HG02798 (cell line): ENCODE results near the gene SLC12A6.

Source experiments
- ATAC-seq: cut with Tn5 transposase; IDR thresholded peaks from one replicate; pipeline ENCODE4 v1.9.1; 2021; ENCODE audit warnings: mild to moderate bottlenecking; ENCODE audit not compliant: unreplicated experiment, poor library complexity

Gene SLC12A6

DNA sequence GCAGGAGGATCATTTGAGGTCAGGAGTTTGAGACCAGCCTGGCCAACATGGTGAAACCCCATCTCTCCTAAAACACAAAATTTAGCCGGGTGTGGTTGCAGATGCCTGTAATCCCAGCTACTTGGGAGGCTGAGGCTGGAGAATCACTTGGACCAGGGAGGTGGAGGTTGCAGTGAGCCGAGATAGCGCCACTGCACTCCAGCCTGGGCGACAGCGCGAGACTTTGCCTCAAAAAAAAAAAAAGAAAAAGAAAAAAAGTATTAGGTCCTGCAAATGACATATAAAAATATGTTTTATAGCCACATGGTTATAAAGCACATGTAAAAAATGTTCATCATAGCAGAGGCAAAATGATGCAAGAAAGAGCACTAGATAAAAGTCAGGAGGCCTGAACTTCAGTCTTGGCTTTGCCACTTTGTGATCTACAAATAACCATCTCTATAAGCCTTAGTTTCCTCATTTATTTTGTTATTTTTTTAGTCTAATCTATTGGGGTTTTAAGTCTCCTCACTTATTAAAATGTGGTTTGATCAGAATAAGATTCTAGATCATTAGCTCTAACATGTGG lies 4.9 kb downstream of the SLC12A6 start:
- ATAC-seq = no peak

DNA sequence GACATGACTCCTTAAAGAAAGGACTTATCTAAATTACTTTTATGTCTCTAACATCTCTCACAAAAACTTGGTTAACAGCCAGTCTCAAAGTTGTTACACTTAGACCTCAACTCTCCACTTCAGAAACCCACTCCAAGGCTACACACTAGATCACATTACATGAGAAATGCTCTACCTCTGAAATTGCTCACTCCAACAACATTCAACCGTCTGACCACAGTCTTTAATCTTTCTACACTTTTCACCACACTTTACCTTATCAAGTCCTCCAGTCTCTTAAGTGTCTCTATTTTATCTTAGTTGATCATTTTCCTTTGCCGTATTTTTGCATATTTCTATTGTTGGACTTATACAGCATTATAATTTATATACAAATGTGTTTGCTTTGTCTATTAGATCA lies 5.8 kb downstream of the SLC12A6 start:
- no peak for ATAC-seq

DNA sequence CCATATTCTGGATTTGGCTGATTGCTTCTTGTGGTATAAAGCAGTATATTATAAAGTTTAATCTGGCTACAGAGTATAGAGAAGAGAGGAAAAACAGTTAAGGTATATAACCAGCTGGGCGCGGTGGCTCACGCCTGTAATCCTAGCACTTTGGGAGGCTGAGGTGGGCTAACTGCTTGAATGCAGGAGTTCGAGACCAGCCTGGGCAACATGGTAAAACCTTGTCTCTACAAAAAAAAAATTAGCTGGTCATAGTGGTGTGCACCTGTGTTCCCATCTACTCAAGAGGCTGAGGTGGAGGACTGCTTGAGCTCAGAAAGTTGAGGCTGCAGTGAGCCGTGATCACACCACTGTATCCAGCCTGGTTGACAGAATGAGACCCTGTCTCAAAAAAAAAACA lies 7.3 kb downstream of the SLC12A6 start:
- ATAC-seq = no peak

DNA sequence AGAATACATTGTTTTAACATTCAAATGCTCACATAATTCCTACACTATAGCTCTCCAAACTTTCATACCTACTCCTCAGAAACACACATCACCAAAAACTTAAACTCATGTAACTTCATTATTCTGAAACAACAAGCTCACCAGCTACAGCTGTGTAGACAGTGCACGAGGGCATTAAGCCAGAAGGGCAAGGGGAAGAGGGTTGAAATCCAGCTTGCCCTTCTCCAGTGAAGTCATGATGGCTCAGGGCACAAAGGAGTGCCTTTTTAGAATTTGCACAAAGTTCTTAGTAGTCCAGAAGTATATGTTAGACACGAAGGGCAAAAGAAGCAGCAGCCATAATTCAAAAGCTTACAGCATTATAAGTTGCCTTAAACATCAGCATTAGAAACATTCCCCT lies 8.6 kb downstream of the SLC12A6 start:
- no peak for ATAC-seq

DNA sequence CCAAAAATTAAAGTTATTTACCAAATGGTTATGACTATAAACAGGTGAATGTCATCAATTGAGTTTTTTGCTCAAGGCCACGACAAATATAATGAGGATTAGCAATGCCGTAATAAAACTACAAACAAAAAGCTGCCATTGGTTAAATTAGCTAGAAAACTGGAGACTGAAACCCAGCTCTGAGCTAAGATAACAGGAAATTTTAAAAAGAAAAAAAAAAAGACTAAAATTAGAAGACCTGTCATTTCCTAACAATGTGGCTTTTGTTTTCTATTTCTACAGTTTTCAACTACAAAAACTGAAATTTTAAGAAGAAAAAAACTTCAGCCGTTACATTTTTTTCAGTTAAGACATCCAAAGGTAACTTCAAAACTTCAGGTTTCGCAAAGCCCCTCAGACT lies 9.7 kb downstream of the SLC12A6 start:
- peak; percentile 39 for ATAC-seq

DNA sequence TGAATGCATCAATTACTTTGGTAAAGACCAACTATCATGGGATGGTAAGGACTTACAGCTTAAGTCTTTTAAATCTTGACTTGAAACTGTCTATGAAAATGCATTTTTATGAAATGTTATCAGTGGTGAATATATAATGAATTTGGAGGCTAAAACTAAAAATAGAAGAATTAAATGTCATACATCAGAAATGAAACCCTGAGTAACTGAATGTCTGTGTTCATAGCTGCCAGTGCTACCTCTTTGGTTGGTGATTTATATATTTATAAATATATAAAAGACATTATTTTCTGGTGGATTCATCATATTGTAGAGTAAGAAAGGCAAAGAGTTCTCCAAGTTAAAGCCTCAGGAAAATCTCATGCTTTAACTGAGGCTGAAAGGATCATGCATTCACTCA lies 12.2 kb downstream of the SLC12A6 start:
- ATAC-seq = no peak

DNA sequence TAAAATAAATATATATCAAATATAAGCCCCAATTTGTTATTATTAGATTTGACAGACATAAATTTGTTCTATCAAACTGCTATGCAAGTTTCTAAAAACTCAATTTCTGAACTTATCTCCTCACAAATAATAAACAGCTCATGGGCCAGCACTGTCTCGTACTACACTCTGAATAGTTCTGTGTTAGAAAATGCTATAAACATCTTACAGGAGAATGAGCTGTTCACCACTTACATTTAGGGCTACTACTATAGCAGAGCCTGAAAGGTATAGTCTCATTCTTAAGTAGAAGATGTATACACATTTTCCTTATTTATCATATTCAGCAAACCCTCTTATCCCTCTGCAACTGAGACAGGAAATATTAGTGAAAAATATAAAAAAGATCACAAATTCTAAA lies 12.6 kb downstream of the SLC12A6 start:
- ATAC-seq = no peak

DNA sequence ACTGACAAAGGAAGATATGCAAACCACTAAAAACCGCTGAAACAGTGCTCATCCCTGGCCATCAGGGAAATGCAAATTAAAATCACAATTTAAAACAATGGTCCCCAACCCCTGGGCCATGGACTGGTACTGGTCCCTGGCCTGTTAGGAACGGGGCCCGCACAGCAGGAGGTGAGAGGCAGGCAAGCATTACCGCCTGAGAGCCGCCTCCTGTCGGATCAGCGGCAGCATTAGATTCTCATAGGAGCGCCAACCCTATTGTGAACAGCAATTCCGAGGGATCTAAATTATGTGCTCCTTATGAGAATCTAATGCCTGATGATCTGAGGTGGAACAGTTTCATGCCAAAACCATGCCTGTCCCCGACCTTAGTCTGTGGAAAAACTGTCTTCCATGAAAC lies 14.4 kb downstream of the SLC12A6 start:
- ATAC-seq = no peak

DNA sequence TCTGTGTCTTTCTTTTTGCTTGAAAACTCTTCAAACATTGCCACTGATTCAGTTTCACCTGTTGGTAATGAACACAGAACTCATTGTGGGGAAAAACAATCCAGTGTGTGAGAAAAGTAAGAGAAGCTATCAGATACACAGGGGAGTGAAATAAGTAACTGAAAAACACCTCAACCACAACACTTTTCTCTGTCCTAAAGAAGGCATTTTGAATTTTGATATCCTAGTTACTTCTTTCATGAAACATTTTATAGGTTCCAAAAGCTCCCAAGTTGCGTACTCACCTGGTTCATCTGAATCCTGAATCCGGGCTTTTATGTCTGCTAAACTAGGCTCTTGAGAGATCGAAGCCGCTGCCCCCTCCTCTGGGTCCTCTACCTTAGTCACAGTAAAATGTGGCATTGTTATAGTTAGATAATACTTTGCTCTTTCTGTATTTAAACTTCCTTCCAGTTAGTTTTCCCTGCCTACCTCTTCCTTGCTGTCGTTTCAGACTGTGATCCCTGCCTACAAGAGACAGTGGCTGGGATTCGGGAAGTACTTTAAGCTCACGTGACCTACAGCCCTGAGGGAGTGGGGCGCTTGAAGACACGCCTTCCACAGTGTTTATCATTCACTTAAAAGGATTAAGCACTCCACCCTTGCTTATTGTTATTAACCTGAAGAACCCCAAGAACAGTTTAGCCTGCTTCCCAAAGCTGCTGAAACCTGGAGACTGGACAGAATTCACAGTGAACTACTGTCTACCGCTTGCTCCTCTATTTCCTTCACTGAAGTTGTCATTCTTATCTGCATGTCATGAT lies 19.1 kb downstream of the SLC12A6 start:
- peak; percentile 74 for ATAC-seq

DNA sequence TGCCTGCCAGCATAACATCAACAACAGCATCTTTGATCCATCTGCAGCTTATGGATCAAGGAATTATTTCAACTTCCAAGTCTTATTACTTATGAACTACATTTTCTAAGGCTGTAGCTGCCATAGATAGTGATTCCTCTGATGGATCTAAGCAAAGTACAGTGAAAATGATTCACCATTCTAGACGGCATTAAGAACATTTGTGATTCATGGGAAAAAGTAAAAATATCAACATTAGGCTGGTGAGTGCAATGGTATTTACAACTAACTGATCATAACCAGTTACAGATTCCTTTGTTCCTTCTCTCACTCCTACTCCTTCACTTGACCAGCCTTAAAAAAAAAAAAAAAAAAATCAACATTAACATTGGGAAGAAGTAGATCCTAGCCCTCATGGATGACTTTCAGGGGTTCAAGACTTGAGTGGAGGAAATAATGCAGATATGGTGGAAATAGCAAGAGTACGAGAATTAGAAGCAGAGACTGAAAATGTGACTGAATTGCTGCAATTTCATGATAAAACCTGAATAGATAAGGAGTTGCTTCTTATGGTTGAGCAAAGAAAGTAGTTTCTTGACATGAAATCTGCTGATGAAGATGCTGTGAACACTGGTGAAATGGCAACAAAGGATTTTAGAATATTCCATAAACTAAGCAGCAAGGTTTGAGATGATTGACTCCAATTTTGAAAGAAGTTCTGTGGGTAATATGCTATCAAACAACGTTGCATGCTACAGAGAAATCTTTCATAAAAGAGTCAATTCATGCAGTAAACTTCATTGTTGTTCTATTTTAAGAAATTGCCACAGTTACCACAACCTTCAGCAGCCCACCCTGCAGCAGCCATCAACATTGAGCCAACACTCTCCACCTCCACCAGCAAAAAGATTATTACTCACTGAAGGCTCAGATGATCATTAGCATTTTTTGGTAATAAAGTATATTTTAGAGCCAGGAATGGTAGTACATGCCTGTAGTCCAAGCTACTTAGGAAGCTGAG lies 22.8 kb downstream of the SLC12A6 start:
- ATAC-seq = no peak

DNA sequence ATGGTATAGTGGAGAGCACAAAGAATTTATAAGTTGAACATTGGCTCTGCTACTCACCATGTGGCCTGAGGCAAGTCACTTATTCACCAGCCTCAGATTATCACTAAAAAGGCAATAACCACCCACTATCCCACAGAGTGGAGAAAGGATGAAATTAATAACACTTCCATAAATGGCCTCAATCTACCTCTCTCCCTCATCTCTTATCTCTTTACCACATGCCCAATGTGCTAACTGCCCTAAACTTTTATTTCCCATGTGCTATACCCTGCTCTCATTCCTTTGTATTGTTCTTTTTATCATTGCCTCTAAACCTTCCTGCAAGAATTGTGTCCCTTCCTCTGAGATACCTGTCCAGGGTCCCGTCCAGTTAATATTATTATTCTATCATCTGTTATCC lies 26.0 kb downstream of the SLC12A6 start:
- ATAC-seq = no peak

DNA sequence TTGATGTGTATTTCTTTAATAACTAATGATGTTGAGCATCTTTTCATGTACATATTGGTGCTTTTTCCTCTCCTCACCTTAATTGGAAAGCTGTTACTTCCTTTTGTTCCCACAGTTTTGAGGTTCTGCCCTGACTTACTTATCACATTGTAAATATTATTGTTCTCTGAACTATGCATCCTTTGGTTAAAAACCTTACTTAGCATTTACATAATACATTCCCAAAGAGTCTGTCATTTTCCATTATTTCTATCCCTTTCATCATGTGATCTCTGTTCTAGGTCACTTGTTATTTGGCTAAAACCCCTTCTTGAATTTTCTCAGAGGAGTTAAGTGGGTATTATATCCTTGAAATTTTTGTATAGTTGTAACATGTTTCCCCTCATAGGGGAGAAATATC lies 33.0 kb downstream of the SLC12A6 start:
- no peak for ATAC-seq

DNA sequence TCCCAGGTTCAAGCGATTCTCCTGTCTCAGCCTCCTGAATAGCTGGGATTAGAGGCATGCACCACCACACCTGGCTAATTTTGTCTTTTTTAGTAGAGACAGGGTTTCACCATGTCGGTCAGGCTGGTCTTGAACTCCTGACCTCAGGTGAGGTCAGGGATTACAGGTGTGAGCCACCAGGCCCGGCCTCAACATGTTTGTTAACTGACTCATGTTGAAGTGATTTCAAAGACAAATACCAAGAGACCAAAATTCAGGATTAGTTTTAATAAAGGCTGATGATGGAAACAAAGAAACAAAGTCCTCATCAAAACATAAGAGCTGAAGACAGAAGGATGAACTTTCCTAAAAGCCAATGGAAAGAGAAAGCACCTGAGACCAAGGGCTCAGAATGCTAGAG lies 36.5 kb downstream of the SLC12A6 start:
- ATAC-seq = no peak

DNA sequence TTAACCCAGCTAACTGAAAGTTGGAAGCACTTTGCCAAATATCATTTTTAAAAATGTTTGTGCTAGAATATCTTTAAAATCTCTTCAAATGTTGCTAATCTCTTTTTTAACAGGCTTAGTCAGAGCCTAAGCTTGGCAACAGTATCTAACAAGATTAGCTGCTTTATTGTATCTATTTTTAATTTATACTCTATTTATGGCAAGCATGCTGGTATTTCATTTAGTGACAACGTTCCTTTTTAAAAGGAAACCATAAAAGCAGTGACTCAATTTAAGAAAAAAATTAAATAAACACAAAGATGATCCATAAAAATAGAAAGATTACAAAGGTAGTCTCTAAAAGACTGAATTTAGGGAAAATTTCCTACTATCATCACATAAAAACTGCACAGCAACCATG lies 40.5 kb downstream of the SLC12A6 start:
- no peak for ATAC-seq

DNA sequence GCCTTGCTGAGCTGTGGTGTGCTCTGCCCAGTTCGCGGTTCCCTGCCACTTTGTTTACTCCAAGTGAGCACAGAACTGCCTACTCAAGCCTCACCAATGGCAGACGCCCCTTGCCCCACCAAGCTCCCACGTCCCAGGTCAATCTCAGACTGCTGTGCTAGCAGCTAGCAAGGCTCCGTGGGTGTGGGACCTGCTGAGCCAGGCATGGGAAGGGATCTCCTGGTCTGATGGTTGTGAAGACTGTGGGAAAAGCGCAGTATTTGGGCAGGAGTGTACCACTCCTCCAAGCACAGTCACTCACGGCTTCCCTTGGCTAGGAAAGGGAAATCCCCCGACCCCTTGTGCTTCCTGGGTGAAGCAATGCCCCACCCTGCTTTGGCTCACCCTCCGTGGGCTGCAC lies 45.0 kb downstream of the SLC12A6 start:
- ATAC-seq = no peak

DNA sequence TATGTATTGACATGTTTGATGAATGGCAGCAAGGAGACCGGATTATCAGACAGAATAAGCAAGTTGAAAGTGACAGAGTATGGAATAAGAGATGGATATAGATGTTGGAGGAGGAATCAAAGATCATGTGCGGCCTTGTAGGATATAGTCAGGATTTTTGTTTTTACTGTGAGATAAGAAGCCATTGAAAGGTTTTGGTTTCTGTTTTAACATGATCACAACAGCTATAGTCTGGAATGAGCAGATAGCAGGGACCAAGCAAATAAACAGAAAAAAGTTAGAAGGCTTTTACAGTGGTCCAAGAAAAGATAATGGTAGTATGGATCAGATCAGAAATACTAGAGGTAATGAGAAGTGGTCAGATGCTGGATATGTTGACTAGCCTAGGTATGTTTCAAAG lies 52.6 kb downstream of the SLC12A6 start:
- no peak for ATAC-seq

DNA sequence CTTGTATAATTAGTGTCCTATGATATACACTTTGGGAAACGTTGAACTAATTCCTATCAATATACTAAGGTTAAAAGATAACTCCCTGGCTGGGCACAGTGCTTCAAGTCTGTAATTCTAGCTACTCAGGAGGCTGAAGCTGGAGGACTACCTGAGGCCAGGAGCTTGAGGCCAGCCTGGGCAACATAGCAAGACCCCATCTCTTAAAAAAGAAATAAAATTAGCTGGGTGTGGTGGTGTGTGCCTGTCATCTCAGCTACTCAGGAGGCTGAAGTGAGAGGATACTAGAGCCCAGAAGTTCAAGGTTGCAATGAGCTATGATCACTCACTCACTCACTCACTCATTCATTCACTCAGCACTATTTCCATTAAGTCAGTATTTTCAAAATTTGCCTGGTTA lies 55.2 kb downstream of the SLC12A6 start:
- no peak for ATAC-seq

DNA sequence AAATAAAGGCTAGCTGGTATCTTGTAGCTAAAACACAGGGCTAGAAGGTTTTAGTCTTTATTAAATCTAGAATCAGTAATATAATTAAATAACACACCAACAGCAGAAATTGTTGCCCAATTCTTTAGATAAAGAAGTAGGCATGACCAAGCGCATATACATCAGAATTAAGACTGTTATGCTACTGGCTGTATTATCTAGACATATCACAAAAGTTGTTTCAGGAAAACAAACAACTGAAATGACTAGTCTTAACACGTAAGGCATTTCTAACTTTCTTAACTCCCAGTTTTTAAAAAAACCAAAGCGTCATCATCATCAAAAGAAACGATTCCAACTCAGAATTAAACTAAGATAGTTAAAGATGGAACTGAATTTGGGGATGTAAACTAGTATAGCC lies 57.4 kb downstream of the SLC12A6 start:
- no peak for ATAC-seq

DNA sequence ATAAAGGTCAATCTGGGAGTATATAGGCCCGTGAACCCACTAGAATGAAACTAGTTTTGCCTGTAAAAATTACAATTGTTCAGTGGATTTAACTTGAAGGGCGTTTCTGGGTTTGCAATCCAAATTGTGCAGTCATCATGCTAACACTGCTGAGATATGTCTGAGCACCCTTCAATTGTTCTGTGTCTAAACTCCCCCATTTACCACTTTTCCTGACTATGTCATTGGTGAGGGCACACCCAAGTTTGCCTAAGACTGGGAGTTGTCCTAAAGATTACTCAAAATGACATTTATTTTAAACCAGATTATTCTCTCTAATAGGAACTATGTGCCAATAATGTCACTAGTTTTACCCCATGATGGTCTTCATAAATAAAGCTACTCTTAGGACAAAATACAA lies 58.2 kb downstream of the SLC12A6 start:
- no peak for ATAC-seq

DNA sequence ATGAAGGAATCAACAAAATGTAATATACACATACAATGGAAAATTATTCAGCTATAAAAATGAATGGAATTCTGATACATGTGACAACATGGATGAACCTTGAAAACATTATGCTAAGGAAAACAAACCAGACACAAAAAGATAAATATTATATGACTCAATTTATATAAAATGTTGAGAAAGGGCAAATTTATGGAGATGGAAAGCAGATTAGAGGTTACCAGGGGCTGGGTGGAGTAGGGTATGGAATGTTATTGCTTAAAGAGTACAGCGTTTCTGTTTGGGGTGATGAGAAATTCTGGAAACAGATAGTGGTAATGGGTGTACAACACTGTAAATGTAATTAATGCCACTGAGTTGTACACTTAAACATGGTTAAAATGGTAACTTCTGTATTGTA lies 61.9 kb downstream of the SLC12A6 start:
- ATAC-seq = no peak

DNA sequence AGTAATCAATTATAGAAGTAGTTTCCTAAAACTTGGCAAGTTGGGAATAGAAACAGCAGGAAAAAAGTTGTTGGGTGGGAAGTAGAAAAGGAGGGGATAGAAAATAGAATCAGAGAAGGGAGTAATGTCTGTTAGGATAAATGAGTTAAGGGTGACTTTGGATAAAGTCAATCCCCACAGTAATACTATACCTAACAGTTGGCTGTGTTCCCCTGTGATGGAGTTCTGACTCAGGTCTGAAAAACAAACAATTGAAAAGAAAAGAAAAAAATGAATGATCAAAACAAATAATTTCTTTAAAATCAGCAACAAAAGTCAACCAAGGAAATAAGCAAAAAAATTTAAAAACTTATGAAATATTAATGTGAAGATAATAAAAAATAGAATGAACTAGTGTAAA lies 62.4 kb downstream of the SLC12A6 start:
- no peak for ATAC-seq
